Measurements from ENCODE around the gene LYRM4. TPM values are rescaled to one million over a fixed set of nuclear protein-coding genes. Genes with fewer than 3 reads are reported as not detected.

The LYRM4 gene
- total and polyA plus RNA-seq, 9 of the 15 experiments (the other 6 are each of a cell fraction or from before 2014, with no cell fraction given): 24.2 to 69.4 (median 41.8) TPM

DNA sequence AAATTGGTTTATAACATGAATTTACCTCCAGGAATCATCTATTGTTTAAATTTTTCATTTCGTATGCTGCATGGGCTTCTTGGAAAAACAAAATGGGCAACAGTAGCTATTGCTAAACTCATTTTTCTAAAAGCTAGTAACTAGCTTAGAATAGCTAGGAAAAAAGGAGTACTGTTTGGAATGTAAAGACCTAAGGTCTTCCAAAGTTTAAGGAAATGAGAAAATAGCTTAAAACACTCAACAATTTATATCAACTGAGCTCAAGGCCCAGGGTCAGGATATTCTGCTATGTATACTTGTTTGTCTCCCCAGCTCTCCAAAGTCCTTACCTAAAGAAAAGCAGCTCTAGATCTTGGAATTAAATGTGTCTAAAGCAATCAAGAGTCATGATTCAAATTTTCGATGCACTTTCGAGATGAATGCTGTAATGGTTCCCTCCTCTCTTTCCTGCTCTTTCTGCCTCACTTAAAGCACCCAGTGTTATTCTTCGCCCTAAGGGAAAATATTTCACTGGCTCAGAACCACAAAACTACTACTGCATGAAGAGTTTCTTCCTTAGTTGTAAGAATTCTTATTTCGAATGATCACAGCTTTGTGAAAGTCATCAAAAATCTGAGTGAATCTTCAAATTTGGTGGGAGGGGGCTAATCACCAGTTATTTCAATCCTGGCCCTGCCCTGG lies 41.6 kb downstream of the LYRM4 start (continued):
- no peak for TF ChIP-seq SRSF9 (IDR thresholded peaks at IDR 0.05; ENCODE audit: borderline replicate concordance, low read depth, low read length)
- no peak for TF ChIP-seq ZNF384 (IDR thresholded peaks at IDR 0.05; ENCODE audit: low read depth, low read length)
- no peak for TF ChIP-seq ZNF146 (CRISPR knock-in tag; IDR thresholded peaks at IDR 0.05; ENCODE audit: unreplicated experiment)
- TF ChIP-seq, protein P1, sequence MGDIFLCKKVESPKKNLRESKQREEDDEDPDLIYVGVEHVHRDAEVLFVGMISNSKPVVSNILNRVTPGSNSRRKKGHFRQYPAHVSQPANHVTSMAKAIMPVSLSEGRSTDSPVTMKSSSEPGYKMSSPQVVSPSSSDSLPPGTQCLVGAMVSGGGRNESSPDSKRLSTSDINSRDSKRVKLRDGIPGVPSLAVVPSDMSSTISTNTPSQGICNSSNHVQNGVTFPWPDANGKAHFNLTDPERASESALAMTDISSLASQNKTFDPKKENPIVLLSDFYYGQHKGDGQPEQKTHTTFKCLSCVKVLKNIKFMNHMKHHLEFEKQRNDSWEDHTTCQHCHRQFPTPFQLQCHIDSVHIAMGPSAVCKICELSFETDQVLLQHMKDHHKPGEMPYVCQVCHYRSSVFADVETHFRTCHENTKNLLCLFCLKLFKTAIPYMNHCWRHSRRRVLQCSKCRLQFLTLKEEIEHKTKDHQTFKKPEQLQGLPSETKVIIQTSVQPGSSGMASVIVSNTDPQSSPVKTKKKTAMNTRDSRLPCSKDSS (IDR thresholded peaks at IDR 0.05; ENCODE audit: low read depth, partially characterized antibody): no peak
- TF ChIP-seq ZKSCAN8 (CRISPR knock-in tag; IDR thresholded peaks at IDR 0.05): no peak
- no peak for TF ChIP-seq ZNF57 (CRISPR knock-in tag; IDR thresholded peaks at IDR 0.05)
- TF ChIP-seq ZNF408 (CRISPR knock-in tag; IDR thresholded peaks at IDR 0.05; ENCODE audit: low read depth): no peak
- TF ChIP-seq, protein P2, sequence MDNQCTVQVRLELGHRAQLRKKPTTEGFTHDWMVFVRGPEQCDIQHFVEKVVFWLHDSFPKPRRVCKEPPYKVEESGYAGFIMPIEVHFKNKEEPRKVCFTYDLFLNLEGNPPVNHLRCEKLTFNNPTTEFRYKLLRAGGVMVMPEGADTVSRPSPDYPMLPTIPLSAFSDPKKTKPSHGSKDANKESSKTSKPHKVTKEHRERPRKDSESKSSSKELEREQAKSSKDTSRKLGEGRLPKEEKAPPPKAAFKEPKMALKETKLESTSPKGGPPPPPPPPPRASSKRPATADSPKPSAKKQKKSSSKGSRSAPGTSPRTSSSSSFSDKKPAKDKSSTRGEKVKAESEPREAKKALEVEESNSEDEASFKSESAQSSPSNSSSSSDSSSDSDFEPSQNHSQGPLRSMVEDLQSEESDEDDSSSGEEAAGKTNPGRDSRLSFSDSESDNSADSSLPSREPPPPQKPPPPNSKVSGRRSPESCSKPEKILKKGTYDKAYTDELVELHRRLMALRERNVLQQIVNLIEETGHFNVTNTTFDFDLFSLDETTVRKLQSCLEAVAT (IDR thresholded peaks at IDR 0.05): no peak
- no peak for TF ChIP-seq WHSC1 (IDR thresholded peaks at IDR 0.05; ENCODE audit: low read length)
- no peak for TF ChIP-seq TAF1 (IDR thresholded peaks at IDR 0.05; ENCODE audit: control insufficient read depth, extremely low read depth, insufficient read depth, low read length, severe bottlenecking)

Data from K562 (cell line).